ENCODE data around the gene RASIP1.
"Not testable (repeated sequence)": the region's sequence is repeated elsewhere in the genome, so short reads cannot be mapped to it uniquely, and the experiment has no call there.

Gene RASIP1

GRCh38 chr19:48705431-48705830, 35.0 kb downstream of the RASIP1 start:
- peak; percentile 21 for DNase-seq

DNA sequence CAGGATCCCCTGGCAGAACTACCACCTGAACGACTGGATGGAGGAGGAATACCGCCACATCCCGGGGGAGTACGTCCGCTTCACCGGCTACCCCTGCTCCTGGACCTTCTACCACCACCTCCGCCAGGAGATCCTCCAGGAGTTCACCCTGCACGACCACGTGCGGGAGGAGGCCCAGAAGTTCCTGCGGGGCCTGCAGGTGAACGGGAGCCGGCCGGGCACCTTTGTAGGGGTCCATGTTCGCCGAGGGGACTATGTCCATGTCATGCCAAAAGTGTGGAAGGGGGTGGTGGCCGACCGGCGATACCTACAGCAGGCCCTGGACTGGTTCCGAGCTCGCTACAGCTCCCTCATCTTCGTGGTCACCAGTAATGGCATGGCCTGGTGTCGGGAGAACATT, 37.1 kb downstream of the RASIP1 start:
- no peak for DNase-seq

GRCh38 chr19:48702701-48703100, 37.7 kb downstream of the RASIP1 start:
- DNase-seq = no peak

GRCh38 chr19:48698046-48698445, 42.4 kb downstream of the RASIP1 start:
- no peak for DNase-seq

DNA sequence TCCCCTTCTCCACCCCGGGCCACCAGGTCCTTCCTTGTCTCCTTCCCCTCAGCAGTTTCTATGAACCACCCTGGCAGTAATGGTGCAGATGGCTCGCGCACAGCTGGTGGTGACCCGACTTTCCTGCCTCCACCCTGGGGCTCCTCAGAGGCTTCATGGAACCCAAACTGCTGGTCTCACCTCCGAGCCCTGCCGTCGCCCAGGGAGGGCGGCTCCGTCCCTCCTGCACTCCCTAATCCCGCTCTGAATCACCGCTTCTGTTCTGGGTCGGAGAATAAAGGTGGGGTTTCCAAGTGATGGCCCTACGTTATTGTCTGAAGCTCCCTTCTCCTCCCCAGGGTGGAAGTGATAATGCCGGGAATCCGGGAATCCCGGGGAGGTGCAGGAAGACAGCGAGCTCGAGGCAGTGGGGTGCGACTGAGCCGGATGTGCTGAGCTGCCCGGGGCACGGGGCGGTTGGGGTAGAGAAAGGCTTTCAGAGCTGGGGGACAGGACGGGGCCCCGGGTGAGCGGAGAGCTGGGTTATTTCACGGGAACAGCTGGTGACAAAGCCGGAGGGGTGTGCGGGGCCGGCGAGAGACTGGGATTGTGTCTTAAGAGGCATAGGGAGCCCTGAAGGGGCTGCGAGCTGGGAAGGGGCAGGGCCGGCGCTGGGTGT, 43.9 kb downstream of the RASIP1 start:
- DNase-seq = peak; percentile 39

DNA sequence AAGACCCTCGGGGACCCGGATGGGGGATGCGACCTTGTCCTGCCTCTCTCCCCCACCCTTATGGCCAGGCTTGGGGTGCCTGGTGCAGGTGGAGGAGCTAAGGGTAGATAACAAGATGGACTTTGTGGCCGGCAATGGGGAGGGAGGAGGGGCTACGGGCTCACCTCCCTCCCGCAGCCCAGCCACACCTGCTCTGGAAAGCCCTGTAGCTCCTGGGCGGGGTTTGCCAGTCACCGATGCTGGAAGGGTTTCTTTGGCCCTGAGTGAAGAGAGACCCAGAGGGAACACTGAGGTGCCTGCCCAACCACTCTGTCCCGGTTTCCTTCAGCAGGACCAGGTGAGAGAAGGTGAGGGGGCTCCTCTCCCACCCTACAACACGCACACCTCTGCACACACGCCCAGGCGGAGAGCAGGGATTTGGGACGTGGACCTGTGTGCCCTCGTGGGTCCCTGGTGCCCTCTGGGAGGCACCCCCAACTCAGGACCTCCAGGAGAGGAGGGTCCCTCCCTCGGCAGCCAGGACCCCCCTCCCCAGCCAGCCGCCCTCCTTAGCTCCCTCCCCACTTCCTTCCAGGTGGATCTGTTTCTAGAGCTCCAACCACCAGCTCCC, 44.6 kb downstream of the RASIP1 start, which contains the start of gene FUT2:
TSS of gene FUT2 (plus strand) at position 229 of the 610 bp plus-strand sequence. CDS start 6,986 bp downstream, outside the sequence.
- DNase-seq = peak; percentile 73

DNA sequence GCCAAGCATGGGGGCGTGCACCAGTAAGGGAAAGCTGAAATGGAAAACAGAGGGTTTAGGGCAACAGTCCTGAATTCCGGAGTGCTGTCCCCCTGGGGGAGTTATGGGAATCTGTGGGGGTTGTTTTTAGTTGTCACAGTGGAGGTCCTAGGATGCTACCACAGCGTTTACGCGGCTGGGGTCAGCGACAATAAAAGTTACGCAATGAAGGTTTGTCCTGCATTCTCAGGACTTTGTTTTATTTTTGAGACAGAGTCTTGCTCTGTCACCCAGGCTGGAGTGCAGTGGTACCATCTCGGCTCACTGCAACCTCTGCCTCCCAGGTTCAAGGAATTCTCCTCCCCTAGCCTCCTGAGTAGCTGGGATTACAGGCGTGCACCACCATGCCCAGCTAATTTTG, 46.8 kb downstream of the RASIP1 start:
- not testable (repeated sequence) for DNase-seq

DNA sequence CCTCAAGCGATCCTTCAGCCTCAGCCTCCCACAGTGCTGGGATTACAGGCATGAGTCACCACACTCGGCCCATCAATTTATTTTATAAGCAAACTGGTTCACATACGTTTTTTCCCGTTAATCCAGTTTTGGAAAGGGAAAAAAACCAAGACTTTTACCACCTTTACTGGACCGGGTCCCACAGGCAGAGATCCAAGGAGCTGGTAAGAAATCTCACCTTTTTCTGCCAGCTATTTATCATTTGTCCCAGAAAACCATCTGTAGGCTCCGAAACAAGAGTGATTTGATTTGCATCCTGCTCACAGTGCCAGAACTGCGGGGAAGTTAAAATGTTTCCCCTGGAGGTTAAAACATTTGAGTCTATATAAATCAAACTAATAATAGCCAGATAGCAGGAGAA, 51.0 kb downstream of the RASIP1 start:
- no peak for DNase-seq

GRCh38 chr19:48687776-48688175, 52.6 kb downstream of the RASIP1 start:
- no peak for DNase-seq

DNA sequence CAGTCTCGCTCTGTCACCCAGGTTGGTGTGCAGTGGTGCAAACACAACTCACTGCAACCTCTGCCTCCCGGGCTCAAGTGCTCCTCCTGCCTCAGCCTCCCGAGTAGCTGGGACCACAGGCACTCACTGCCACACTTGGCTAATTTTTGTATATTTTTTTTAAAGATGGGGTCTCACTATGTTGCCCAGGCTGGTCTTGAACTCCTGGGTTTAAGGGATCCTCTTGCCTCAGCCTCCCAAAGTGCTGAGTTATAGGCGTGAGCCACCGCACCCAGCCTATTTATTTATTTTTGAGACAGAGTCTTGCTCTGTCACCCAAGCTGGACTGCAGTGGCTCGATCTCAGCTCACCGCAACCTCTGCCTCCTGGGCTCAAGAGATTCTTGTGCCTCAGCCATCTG, 53.8 kb downstream of the RASIP1 start:
- DNase-seq = not testable (repeated sequence)

- DNase-seq = no peak
Measured at GRCh38 chr19:48686088-48686487, 54.3 kb downstream of the RASIP1 start.

DNA sequence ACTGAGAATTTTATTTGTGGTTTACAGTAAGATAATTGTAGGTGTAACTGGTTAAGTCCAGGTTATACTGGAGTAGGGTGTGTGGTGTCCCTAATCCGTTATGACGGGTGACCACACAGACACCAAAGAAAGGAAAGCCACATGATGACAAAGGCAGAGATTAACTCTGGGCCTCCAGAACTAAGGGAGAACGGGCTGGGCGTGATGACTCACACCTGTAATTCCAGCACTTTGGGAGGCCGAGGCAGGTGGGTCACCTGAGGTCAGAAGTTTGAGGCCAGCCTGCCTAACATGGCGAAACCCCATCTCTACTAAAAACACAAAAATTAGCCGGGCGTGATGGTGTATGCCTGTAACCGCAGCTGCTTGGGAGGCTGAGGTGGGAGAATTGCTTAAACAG, 54.8 kb downstream of the RASIP1 start:
- DNase-seq = no peak

GRCh38 chr19:48683349-48683748, 57.1 kb downstream of the RASIP1 start:
- peak; percentile 48 for DNase-seq

DNA sequence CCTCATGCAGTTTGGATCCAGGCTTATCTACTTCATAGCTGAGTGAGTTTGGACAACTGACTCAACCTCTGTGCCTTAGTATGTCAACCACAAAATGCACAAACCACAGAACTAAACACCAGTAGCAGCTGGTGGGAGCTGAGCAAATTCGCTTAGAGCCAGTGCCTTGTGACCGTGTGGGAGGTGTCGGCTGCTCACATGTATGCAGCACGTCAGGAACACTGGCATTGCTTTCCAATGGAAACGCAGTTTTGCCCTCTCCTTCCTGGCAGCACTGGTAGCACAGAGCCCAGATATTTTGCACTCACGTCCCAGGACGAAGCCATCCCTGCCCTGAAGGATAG, 59.3 kb downstream of the RASIP1 start:
- DNase-seq = no peak

DNA sequence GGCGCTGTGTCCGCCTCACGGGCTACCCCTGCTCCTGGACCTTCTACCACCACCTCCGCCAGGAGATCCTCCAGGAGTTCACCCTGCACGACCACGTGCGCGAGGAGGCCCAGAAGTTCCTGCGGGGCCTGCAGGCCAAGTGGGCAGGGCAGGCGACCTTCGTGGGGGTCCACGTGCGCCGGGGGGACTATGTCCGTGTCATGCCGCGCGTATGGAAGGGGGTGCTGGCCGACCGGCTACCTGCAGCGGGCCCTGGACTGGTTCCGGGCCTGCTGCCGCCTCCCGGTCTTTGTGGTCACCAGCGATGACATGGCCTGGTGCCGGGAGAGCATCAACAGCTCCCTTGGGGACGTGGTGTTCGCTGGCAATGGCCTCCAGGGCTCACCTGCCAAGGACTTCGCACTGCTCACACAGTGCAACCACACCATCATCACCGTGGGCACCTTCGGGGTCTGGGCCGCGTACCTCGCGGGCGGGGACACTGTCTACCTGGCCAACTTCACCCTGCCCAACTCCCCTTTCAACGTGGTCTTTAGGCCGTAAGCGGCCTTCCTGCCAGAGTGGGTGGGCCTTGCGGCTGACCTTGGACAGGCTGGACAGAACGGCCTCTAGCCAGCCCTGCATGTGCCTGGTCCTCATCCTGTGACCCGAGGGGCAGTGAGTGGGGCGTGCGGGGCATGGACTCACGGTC, 59.8 kb downstream of the RASIP1 start:
- DNase-seq = no peak

- not testable (repeated sequence) for DNase-seq
Measured at GRCh38 chr19:48680006-48680405, 60.4 kb downstream of the RASIP1 start.

DNA sequence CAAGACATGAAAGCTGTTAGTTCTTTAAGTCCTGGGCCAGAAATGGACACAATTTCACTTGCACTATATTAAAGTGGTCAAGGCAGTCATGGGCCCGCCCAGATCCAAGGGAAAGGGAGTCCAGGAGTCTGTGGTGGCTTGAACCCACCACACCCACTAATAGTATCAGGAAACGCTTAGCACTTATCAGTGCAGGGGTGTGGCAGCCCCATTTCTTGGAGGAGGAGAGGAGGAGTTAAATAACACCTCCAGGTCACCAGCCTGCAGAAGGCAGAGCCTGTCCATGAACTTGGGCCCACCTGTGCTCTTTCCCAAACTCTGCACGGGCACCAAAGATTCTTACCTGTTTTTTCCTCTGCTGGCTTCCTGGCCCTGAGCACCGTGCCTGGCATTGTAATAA, 62.2 kb downstream of the RASIP1 start:
- DNase-seq = no peak

GRCh38 chr19:48676887-48677286, 63.5 kb downstream of the RASIP1 start:
- peak; percentile 63 for DNase-seq

- no peak for DNase-seq
Measured at GRCh38 chr19:48676487-48676886, 63.9 kb downstream of the RASIP1 start.

DNA sequence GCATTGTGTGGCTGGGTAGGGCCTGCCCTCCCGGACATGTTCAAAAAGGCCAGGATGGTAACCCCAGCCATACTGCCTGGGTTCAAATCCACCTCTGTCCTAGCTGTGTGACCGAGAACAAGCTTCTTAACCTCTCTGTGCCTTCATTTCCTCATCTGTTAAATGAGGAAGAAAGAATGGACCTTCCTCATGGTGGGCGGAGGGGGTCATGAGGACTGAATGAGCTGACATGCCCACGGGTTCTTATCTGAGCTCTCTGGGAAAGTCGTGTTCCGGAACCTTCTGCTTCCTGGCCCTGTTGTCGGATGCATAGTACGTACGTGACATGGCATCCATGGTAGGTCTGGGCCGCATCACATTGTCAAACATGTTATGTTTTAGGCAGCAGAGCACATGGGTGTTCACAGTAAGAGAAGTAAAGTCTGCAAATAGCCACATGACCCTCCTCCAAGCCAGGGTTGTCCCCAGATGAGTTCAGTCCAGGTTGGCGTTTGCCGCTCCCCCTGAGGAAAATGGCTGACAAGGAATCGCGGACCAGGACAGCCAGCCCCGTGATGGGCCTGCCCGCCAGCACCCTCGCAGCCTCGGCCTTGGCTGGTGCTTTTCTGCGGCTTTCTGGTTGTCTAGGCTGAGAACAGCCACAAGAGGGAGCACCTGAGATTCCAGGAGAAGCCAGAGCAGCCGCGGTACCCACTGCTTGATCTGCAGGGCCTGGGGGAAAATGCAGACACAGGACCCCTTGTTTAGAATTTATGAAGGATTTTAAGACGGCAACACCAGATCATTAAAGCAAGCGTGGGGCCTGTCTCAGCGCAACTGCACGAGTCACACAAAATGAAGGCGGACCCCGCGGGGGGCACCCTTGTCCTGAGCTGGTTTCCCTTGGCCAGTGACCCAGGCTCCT, 65.2 kb downstream of the RASIP1 start:
- peak; percentile 79 for DNase-seq

- DNase-seq = no peak
Measured at GRCh38 chr19:48674216-48674809, 66.1 kb downstream of the RASIP1 start.

DNA sequence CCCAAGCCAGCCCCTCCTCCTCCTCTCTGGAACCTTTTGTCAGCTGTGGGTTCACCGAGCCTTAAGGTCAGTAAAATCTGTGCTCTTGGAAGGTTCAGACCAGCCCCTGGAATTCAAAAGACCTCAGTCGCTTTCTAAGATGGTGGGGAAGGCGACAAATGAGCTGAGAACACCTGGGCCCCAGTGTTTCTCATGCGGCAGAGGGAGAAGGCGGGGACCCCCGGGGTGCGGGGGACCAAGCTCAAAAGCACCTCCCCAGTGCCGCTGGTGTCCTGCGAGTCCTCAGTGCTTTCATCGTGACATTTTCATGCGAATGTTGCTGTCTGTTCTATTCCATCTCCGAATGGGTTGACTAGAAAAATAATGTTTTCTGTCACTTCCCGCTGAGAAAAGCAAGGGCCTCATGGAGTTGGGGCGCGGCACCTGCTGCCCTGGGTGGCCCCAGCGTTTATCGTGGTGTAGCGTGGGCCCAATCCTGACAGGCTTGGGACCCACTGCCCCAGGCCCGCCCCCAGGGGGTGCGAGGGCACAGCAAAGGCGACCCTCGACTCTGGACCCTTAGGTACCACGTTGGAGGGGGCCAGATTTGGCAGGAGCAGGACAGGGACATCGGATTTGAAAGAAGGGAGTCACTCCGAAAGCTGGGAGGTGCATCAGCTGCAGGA, 66.8 kb downstream of the RASIP1 start:
- DNase-seq = no peak

All from NCI-H146 (cell line).